AG04449 (cell line): ENCODE results near the gene MICAL3.
A peak's percentile ranks its signal among the peaks of the same experiment; 100 is the strongest.

Source experiments
- CTCF ChIA-PET: fragments of 350-600 bp; formaldehyde crosslinking; extraction: SDS; loops from one replicate; lab custom pipeline; 2021; ENCODE audit warnings: antibody characterized with exemption; lab: Yijun Ruan, JAX
- POLR2A ChIA-PET: fragments of 400-600, 350-600 bp; formaldehyde crosslinking; extraction: SDS; loops from one replicate; lab custom pipeline; 2020; ENCODE audit warnings: antibody characterized with exemption, inconsistent platforms; lab: Yijun Ruan, JAX
- DNase-seq: peaks from one replicate; pipeline ENCODE4 v3.0.0-alpha.2; 2010; ENCODE audit warnings: low read depth, low spot score
- H3K4me3 ChIP-seq: 2 replicates; pipeline ENCODE4 v1.5.1; 2011; ENCODE audit warnings: low read depth, mild to moderate bottlenecking, control low read depth, low read length
- TF ChIP-seq, protein P1 (sequence below): IDR thresholded peaks from one replicate; pipeline ENCODE4 v1.5.1; 2011; ENCODE audit warnings: mild to moderate bottlenecking, moderate library complexity, low read length, control low read depth, inconsistent platforms; ENCODE audit not compliant: insufficient read depth; ENCODE audit errors: missing control alignments

Gene MICAL3

GRCh38 chr22:17784776-17785175 lies 239.6 kb downstream of the MICAL3 start:
- TF ChIP-seq, protein P1, sequence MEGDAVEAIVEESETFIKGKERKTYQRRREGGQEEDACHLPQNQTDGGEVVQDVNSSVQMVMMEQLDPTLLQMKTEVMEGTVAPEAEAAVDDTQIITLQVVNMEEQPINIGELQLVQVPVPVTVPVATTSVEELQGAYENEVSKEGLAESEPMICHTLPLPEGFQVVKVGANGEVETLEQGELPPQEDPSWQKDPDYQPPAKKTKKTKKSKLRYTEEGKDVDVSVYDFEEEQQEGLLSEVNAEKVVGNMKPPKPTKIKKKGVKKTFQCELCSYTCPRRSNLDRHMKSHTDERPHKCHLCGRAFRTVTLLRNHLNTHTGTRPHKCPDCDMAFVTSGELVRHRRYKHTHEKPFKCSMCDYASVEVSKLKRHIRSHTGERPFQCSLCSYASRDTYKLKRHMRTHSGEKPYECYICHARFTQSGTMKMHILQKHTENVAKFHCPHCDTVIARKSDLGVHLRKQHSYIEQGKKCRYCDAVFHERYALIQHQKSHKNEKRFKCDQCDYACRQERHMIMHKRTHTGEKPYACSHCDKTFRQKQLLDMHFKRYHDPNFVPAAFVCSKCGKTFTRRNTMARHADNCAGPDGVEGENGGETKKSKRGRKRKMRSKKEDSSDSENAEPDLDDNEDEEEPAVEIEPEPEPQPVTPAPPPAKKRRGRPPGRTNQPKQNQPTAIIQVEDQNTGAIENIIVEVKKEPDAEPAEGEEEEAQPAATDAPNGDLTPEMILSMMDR, result no peak
- DNase-seq, result no peak
- no peak overlapping the region for H3K4me3 ChIP-seq
- POLR2A ChIA-PET, result no interaction called here
- CTCF ChIA-PET, result interaction anchor here (0.9 to 9.4 kb wide), 12 partner anchors 10 to 291 kb away, joined by 3 to 99 read pairs (median 6); no protein-coding TSS in a partner anchor

- TF ChIP-seq, protein P1, result no peak
- CTCF ChIA-PET, result interaction anchor here (2.1 to 9.4 kb wide), 3 partner anchors 41 to 292 kb away, joined by 10 to 99 read pairs (median 90); no protein-coding TSS in a partner anchor
- no peak for DNase-seq
- POLR2A ChIA-PET, result no interaction called here
- no peak overlapping the region for H3K4me3 ChIP-seq
These were observed 240.4 kb downstream of the MICAL3 start for GRCh38 chr22:17783773-17784480.

GRCh38 chr22:17783312-17783711 lies 241.0 kb downstream of the MICAL3 start:
- no peak for DNase-seq
- POLR2A ChIA-PET, result no interaction called here
- TF ChIP-seq, protein P1, result no peak
- CTCF ChIA-PET, result interaction anchor here (7.4 to 9.4 kb wide), 2 partner anchors 41 to 227 kb away, joined by 90 to 99 read pairs; no protein-coding TSS in a partner anchor
- no peak overlapping the region for H3K4me3 ChIP-seq

DNA sequence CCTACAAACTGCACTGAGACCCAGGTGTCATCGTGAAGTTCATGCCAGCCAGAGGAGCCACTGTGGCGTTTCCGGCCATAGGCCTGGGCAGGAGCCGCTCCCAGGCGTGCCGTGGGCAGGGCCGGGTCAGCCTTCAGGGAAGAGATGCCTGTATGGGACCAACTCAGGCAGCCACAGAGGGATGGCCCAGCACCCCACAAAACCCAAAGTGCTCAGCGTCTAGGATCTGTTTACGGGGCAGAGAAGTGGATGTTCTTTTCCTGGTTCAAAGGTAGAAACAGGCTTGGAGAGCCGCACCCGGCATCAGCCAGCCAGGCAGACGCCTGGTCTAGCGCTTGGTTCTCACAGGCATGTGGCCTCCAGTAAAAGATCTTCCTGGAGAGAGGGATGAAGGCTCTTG lies 241.7 kb downstream of the MICAL3 start:
- H3K4me3 ChIP-seq, result no peak overlapping the region
- DNase-seq, result no peak
- TF ChIP-seq, protein P1, result no peak
- ChIA-PET CTCF (interaction anchor here (1.3 to 4.6 kb wide), 2 partner anchors 41 to 224 kb away, joined by 7 to 37 read pairs; no protein-coding TSS in a partner anchor), POLR2A (no interaction called here)

DNA sequence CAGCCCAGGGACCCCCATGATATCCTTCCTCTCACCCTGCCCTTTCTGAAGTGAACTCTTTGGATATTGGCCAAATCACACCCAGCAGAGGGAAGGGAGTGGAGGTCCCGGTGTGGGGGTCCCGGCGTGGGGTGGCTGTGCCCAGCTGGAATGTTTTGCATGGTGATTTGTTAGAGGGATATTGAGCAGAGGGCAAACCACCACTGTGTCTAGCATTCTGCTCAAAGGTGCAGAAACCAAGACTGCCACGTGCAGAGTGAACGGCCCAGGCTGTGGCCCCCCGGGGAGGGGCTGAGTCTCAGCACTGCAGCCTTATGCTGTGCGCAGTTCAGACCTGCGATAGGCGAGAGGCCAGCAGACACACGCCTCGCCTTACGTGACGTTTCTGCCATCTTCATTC lies 242.2 kb downstream of the MICAL3 start:
- H3K4me3 ChIP-seq, result no peak overlapping the region
- POLR2A ChIA-PET, result no interaction called here
- DNase-seq, result no peak
- TF ChIP-seq, protein P1, result no peak
- CTCF ChIA-PET, result interaction anchor here (1.3 to 4.6 kb wide), 3 partner anchors 40 to 224 kb away, joined by 3 to 37 read pairs (median 7); no protein-coding TSS in a partner anchor

GRCh38 chr22:17781319-17782031 lies 242.9 kb downstream of the MICAL3 start:
- ChIA-PET POLR2A (no interaction called here), CTCF (interaction anchor here (1.3 to 4.6 kb wide), 3 partner anchors 40 to 223 kb away, joined by 3 to 37 read pairs (median 7); no protein-coding TSS in a partner anchor)
- H3K4me3 ChIP-seq, result no peak overlapping the region
- TF ChIP-seq, protein P1, result no peak
- DNase-seq, result peak; percentile 75
